ENCODE measurements around the gene KIAA1671. TPM values are rescaled to one million over a fixed set of nuclear protein-coding genes. Genes with fewer than 3 reads are reported as not detected.

Gene KIAA1671
- polyA plus RNA-seq, 1 of the 3 experiments (the other 2 are of a cell fraction), result 7.4 TPM

GRCh38 chr22:25100402-25100801 is 147.9 kb downstream of the KIAA1671 start:
- TF ChIP-seq SIN3A (IDR thresholded peaks at IDR 0.05; ENCODE audit: borderline replicate concordance, low read depth, low read length), result no peak
- TF ChIP-seq GATA2 (CRISPR knock-in tag; IDR thresholded peaks at IDR 0.05), result no peak
- TF ChIP-seq RFX5 (IDR thresholded peaks at IDR 0.05; ENCODE audit: low read length), result no peak
- TF ChIP-seq GABPA (IDR thresholded peaks at IDR 0.05; ENCODE audit: low read depth), result no peak
- no peak for TF ChIP-seq ELF1 (IDR thresholded peaks at IDR 0.05)
- TF ChIP-seq YY1 (IDR thresholded peaks at IDR 0.05; ENCODE audit: low read depth), result no peak
- TF ChIP-seq RAD21 (IDR thresholded peaks at IDR 0.05; ENCODE audit: low read length), result no peak
- TF ChIP-seq, protein P1, sequence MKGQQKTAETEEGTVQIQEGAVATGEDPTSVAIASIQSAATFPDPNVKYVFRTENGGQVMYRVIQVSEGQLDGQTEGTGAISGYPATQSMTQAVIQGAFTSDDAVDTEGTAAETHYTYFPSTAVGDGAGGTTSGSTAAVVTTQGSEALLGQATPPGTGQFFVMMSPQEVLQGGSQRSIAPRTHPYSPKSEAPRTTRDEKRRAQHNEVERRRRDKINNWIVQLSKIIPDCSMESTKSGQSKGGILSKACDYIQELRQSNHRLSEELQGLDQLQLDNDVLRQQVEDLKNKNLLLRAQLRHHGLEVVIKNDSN (IDR thresholded peaks at IDR 0.05; ENCODE audit: borderline replicate concordance, low read depth), result no peak
- TF ChIP-seq MEF2A (IDR thresholded peaks at IDR 0.05; ENCODE audit: borderline replicate concordance, low read depth), result no peak
- TF ChIP-seq SMC3 (IDR thresholded peaks at IDR 0.05; ENCODE audit: low read depth, low read length), result no peak
- TF ChIP-seq POLR2AphosphoS5 (IDR thresholded peaks at IDR 0.05; ENCODE audit: low read depth, low read length), result no peak
- no peak for TF ChIP-seq RCOR1 (IDR thresholded peaks at IDR 0.05; ENCODE audit: low read length)
- TF ChIP-seq, protein P2, sequence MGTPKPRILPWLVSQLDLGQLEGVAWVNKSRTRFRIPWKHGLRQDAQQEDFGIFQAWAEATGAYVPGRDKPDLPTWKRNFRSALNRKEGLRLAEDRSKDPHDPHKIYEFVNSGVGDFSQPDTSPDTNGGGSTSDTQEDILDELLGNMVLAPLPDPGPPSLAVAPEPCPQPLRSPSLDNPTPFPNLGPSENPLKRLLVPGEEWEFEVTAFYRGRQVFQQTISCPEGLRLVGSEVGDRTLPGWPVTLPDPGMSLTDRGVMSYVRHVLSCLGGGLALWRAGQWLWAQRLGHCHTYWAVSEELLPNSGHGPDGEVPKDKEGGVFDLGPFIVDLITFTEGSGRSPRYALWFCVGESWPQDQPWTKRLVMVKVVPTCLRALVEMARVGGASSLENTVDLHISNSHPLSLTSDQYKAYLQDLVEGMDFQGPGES (IDR thresholded peaks at IDR 0.05; ENCODE audit: low read depth, low read length), result no peak
- CTCF ChIA-PET, result interaction anchor here (1.0 kb wide), 1 partner anchor 10 kb away, joined by 4 read pairs; no protein-coding TSS in a partner anchor
- Histone ChIP-seq H3K79me2 (ENCODE audit: insufficient read depth) (no peaks in the 10 kb centered on the region), H3K27me3 (ENCODE audit: insufficient read depth) (no peaks in the 10 kb centered on the region), H3K36me3 (replicated peaks in 1 of 2; ENCODE audit: control insufficient read depth in 1 of 2, insufficient read depth in 2 of 2, low read length in 1 of 2) (no peaks in the 10 kb centered on the region), H4K20me1 (ENCODE audit: insufficient read depth) (peaks cover 11% of the 10 kb centered on the region), H3K4me1 (ENCODE audit: control insufficient read depth in 1 of 2, insufficient read depth in 2 of 2, low read depth in 1 of 2, low read length in 1 of 2) (peaks cover 0 to 5% of the 10 kb centered on the region in 2 experiments; a peak in 1 of 4 replicates), H3K4me2 (no peak overlapping the region), H3F3A (replicated peaks; ENCODE audit: insufficient read depth) (no peaks in the 10 kb centered on the region), H2AFZ (ENCODE audit: low read depth) (no peak overlapping the region), H3K27ac (ENCODE audit: low read depth in 2 of 2, low read length in 1 of 2) (no peak overlapping the region), H3K9ac (no peak overlapping the region), H3K9me3 (no peaks in the 10 kb centered on the region), H3K9me2 (no peaks in the 10 kb centered on the region), H3K4me3 (ENCODE audit: low read depth in 2 of 2, low read length in 1 of 2) (no peak overlapping the region)
- POLR2A ChIA-PET, result no interaction called here
- 96% methylated on average over 4 of the region's 4 CpGs for WGBS (ENCODE audit: low lambda C conversion rate)
- no peak for DNase-seq

GRCh38 chr22:25100948-25101347 is 148.4 kb downstream of the KIAA1671 start:
- Histone ChIP-seq H3K4me2 (no peak overlapping the region), H3K4me1 (ENCODE audit: control insufficient read depth in 1 of 2, insufficient read depth in 2 of 2, low read depth in 1 of 2, low read length in 1 of 2) (peaks cover 0 to 5% of the 10 kb centered on the region in 2 experiments; a peak in 1 of 4 replicates), H3K79me2 (ENCODE audit: insufficient read depth) (no peaks in the 10 kb centered on the region), H3K9me2 (no peaks in the 10 kb centered on the region), H3K4me3 (ENCODE audit: low read depth in 2 of 2, low read length in 1 of 2) (no peak overlapping the region), H3F3A (replicated peaks; ENCODE audit: insufficient read depth) (no peaks in the 10 kb centered on the region), H3K9me3 (no peaks in the 10 kb centered on the region), H3K27me3 (ENCODE audit: insufficient read depth) (no peaks in the 10 kb centered on the region), H2AFZ (ENCODE audit: low read depth) (no peak overlapping the region), H3K27ac (ENCODE audit: low read depth in 2 of 2, low read length in 1 of 2) (peak overlapping the region in 1 of 2 experiments; percentile 14; a peak in 1 of 4 replicates), H4K20me1 (ENCODE audit: insufficient read depth) (peaks cover 10% of the 10 kb centered on the region), H3K9ac (no peak overlapping the region), H3K36me3 (replicated peaks in 1 of 2; ENCODE audit: control insufficient read depth in 1 of 2, insufficient read depth in 2 of 2, low read length in 1 of 2) (no peaks in the 10 kb centered on the region)
- TF ChIP-seq MXI1 (IDR thresholded peaks at IDR 0.05; ENCODE audit: low read depth, low read length), result peak; percentile 27; the same call in 1 of the 2 replicates
- TF ChIP-seq, protein P1 (IDR thresholded peaks at IDR 0.05; ENCODE audit: borderline replicate concordance, low read depth), result no peak
- ChIA-PET POLR2A (no interaction called here), CTCF (interaction anchor here (1.0 kb wide), 2 partner anchors 10 to 81 kb away, joined by 3 to 4 read pairs; no protein-coding TSS in a partner anchor)
- peak; percentile 60 for DNase-seq
- WGBS (ENCODE audit: low lambda C conversion rate), result 51% methylated on average over 5 of the region's 5 CpGs
